ENCODE measurements around the gene AP1M1. TPM values are rescaled to one million over a fixed set of nuclear protein-coding genes. Genes with fewer than 3 reads are reported as not detected.

Gene AP1M1
- total RNA-seq, 1 donor from 2014 or later, result 47.4 TPM

DNA sequence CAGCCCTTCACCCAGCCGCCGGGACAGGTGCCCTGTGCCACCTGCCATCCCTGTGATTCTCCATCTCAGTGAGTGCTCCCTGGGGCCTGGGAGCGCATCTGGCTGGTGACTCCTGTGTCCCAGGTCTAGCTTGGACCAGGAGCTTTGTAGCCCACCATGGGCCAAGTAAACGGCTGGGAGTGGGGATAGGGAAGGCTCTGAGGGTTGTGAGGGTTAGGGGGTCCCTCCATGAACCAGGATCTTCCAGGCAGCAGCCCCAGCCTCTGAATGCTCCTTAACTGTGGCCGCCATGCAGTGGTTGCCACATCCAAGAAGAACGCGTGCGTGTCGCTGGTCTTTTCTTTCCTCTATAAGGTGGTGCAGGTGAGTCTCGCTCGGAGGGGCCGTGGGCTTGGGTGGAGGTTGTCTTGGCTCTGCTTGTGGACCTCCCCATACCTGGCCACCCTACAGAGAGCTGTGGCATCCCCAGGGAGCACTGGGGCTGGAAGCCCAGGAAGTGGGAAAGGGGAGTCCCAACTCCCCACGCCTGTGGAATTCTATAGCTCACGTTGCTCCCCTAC is 8.4 kb downstream of the AP1M1 start:
- TF ChIP-seq, protein P1, sequence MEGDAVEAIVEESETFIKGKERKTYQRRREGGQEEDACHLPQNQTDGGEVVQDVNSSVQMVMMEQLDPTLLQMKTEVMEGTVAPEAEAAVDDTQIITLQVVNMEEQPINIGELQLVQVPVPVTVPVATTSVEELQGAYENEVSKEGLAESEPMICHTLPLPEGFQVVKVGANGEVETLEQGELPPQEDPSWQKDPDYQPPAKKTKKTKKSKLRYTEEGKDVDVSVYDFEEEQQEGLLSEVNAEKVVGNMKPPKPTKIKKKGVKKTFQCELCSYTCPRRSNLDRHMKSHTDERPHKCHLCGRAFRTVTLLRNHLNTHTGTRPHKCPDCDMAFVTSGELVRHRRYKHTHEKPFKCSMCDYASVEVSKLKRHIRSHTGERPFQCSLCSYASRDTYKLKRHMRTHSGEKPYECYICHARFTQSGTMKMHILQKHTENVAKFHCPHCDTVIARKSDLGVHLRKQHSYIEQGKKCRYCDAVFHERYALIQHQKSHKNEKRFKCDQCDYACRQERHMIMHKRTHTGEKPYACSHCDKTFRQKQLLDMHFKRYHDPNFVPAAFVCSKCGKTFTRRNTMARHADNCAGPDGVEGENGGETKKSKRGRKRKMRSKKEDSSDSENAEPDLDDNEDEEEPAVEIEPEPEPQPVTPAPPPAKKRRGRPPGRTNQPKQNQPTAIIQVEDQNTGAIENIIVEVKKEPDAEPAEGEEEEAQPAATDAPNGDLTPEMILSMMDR (IDR thresholded peaks at IDR 0.05; ENCODE audit: unreplicated experiment), result no peak
- Mint-ChIP-seq H3K36me3 (ENCODE audit: insufficient read depth) (peaks cover 15% of the 10 kb centered on the region), H3K4me1 (ENCODE audit: low read depth) (peaks cover 5% of the 10 kb centered on the region), H3K27ac (no peak overlapping the region), H3K9me3 (ENCODE audit: low read depth) (no peaks in the 10 kb centered on the region), H3K4me3 (ENCODE audit: low read depth) (no peak overlapping the region), H3K27me3 (no peaks in the 10 kb centered on the region)
- no peak for DNase-seq (ENCODE audit: low spot score, unreplicated experiment)

DNA sequence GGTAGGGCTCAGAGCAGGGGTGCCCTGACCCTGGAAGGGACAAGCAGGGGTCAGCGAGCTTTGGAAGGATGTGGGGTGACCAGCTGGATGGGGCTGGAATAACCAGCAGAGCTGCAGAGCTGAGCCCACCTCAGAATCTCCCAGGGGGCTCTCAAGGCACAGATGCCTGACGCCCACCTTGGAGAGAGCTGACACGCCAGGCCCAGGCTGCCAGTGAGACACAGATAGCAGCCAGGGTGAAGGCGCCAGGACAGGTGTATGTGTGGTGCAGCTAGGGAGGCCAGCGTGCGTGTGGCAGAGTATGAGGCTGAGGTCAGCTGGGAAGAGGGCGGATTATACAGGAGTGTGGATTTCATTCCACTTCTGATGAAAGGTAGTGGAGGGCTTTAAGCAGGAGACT is 8.9 kb downstream of the AP1M1 start:
- Mint-ChIP-seq H3K36me3 (ENCODE audit: insufficient read depth) (peaks cover 20% of the 10 kb centered on the region), H3K27me3 (no peaks in the 10 kb centered on the region), H3K4me3 (ENCODE audit: low read depth) (no peak overlapping the region), H3K27ac (peak overlapping the region; percentile 6), H3K4me1 (ENCODE audit: low read depth) (peaks cover 5% of the 10 kb centered on the region), H3K9me3 (ENCODE audit: low read depth) (no peaks in the 10 kb centered on the region)
- DNase-seq (ENCODE audit: low spot score, unreplicated experiment), result no peak
- TF ChIP-seq, protein P1 (IDR thresholded peaks at IDR 0.05; ENCODE audit: unreplicated experiment), result no peak

DNA sequence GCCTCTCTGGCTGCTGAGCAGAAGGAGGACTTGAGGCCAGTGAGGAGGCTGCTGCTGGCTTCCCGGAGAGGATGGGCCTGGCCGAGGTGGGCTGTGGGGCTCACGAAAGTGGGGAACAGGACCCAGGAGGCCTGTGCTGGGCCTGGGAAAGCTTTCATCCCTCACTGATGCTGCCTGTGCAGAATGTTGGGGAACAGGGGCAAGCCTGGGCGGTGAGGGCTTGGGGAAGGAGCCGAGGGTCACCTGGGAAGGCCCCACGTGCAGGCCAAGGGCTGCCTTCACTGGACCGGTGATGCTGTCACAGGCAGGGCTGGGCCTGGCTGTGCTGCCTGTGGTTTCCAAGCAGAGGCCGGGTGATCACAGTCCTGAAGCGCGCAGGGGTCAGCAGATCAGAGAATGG is 9.4 kb downstream of the AP1M1 start:
- Mint-ChIP-seq H3K9me3 (ENCODE audit: low read depth) (no peaks in the 10 kb centered on the region), H3K27me3 (no peaks in the 10 kb centered on the region), H3K4me3 (ENCODE audit: low read depth) (no peak overlapping the region), H3K4me1 (ENCODE audit: low read depth) (peaks cover 5% of the 10 kb centered on the region), H3K27ac (peak overlapping the region; percentile 6), H3K36me3 (ENCODE audit: insufficient read depth) (peaks cover 24% of the 10 kb centered on the region)
- TF ChIP-seq, protein P1 (IDR thresholded peaks at IDR 0.05; ENCODE audit: unreplicated experiment), result no peak
- no peak for DNase-seq (ENCODE audit: low spot score, unreplicated experiment)

DNA sequence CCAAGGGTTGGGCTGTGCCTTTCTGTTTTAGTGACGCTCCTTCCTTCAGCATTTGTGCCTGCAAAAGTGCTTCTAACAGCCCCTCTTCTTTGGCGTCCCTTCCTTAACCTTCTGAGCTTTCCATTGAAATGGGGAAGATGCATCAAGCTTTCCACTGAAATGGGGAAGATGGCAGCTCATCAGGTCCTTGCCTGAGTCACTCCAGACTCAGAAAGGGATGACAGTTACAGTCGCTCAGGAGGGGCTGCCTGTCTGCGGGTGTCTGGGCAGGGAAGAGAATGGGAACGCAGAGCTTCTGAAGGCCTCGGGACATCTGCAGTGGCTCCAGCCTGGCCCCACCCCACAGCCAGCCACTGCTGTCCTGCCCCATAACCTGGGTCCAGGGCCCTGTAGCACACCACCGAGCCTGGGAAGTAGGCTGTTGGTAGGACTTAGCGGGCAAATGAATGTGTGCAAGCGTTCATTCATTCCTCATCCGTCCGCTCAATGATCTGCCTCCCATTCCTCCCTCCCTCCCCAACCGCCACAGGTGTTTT is 9.8 kb downstream of the AP1M1 start:
- DNase-seq (ENCODE audit: low spot score, unreplicated experiment), result no peak
- TF ChIP-seq, protein P1 (IDR thresholded peaks at IDR 0.05; ENCODE audit: unreplicated experiment), result no peak
- Mint-ChIP-seq H3K4me3 (ENCODE audit: low read depth) (no peak overlapping the region), H3K9me3 (ENCODE audit: low read depth) (no peaks in the 10 kb centered on the region), H3K27me3 (no peaks in the 10 kb centered on the region), H3K27ac (no peak overlapping the region), H3K36me3 (ENCODE audit: insufficient read depth) (peaks cover 29% of the 10 kb centered on the region), H3K4me1 (ENCODE audit: low read depth) (peaks cover 5% of the 10 kb centered on the region)

DNA sequence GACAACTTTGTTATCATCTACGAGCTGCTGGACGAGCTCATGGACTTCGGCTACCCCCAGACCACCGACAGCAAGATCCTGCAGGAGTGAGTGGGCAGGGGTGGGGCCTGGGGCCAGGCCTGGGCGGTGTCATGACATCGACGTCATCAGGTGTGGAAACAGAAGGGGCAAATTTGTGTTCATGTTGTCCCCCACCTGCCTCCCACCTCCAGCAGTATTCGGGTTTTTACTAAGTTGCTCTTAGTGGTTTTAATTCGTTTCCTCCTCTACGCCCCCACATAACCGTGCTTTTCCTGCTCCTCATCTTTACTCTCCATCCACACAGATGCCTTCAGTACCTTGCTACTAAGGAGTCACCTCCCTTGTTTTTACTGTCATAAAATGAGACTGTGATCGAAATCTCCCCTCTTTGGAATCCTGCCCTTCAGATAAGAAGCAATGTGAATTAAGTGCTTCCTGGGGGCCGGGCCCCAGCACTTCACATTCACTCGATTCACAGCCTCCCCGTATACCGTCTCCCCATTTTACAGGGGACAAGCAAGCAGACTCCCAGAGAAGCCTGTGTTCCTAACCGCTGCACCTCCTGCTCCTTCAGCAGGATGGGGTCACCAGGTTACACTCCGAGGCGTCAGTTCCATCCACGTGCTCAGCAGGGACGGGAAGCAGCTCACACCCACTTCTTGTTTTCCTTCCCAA is 10.5 kb downstream of the AP1M1 start:
- H3K4me1 Mint-ChIP-seq (ENCODE audit: low read depth), result peaks cover 5% of the 10 kb centered on the region
- no peak overlapping the region for H3K4me3 Mint-ChIP-seq (ENCODE audit: low read depth)
- peaks cover 33% of the 10 kb centered on the region for H3K36me3 Mint-ChIP-seq (ENCODE audit: insufficient read depth)

More for the DNA sequence above, 10.5 kb downstream of the AP1M1 start:
- TF ChIP-seq, protein P1 (IDR thresholded peaks at IDR 0.05; ENCODE audit: unreplicated experiment), result no peak
- H3K27ac Mint-ChIP-seq, result no peak overlapping the region
- no peaks in the 10 kb centered on the region for H3K9me3 Mint-ChIP-seq (ENCODE audit: low read depth)
- DNase-seq (ENCODE audit: low spot score, unreplicated experiment), result no peak
- no peaks in the 10 kb centered on the region for H3K27me3 Mint-ChIP-seq

Data from progenitor cell of endocrine pancreas (in vitro differentiated cells).